ENCODE measurements around the gene PKP1.

The PKP1 gene

DNA sequence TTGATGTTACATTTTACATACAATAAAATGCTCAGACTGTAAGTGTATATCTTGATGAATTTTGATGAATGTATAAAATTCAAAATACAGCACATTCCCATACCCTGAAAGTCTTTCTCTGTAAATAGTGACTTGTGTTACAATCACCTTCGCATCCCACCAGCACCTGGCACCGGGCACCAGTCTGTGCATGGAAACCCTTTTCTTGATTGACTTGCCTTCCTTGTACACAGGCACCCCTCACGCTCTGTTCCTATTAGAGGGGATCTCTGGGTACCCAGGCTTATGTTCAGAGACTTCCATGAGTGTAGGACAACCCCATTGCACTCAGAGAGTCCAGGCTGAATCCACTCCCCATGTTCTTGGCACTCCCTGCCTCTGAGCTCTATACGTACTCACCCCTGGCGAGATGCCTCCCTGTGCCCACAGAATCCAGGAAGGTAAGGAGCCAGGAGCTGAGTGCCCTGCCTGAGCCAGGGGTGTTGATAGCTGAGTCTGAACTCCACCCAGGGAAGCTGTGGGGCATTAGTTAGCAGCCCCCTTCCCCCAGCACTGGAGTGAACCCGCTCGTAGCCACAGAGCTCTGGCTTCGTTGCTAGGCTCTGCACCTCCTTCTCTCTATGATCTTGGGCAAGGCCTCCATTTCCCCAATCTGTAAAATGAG is 22.5 kb upstream of the PKP1 start:
- DNase-seq (ENCODE audit: low spot score) = no peak

DNA sequence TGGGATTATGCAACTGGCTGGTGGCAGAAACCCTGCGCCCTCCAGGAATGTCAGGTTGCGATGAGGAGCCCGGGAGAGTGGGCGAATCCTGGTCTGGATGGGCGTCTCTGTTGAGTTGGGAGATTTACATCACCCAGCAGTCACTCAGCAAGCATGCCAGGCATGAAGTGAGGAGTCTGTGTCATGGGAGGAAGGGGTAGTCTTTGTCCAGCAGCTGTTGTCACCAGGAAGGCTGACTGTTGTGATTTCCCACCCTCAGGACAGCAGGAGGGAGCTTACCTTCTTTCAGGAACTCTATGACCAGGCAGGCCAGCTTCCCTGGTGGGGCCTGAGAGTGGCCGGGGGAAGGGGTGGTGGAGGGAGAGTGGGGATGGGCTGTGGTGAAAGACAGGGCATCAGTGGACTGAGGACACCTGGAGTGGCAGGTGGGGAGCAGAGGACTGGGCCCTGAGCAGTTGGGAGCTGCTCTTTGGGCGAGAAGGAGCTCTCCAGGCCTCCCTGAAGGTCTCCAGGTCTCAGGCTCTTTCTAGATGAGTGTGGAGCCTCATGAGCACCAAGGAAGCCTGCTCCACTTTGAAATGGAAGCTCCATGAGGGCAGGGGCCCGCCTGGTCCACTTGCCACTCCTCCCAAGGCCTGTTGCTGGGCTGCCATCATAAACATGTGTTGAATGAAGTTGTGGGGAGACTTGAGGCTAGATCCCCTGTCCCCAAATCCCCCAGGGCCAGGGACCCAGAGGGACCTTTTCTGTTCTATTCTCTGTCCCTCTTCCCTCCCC is 21.3 kb upstream of the PKP1 start:
- no peak for DNase-seq (ENCODE audit: low spot score)

DNA sequence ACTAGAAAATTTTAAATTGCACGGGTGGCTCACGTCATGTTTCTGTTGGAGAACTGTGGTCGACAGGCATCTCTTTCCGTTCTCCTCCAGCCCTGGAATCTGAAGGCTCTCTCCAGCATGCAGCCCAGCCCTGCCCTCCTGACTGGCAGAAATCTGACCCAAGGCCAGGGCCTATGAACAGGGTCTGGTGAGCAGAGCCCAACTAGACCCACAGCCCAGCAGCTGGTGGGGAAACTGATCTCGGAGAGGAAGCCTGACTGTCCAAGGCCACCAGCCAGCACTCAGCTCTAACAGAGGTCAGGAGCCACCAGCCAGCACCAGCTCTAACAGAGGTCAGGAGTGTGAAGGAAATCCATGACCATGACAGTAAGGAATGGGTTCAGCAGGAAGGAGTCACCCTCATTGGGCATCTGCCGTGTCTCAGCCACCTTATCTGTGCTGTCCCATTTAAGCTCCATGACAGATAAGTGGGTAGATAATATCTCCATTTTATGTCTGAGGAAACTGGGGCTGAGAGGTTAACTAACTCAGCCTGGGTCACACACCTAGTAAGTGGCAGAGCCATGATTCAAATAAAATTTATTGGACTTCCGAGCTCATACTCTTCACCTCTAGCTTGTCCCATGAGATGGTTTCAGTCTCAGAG is 20.2 kb upstream of the PKP1 start:
- no peak for DNase-seq (ENCODE audit: low spot score)

DNA sequence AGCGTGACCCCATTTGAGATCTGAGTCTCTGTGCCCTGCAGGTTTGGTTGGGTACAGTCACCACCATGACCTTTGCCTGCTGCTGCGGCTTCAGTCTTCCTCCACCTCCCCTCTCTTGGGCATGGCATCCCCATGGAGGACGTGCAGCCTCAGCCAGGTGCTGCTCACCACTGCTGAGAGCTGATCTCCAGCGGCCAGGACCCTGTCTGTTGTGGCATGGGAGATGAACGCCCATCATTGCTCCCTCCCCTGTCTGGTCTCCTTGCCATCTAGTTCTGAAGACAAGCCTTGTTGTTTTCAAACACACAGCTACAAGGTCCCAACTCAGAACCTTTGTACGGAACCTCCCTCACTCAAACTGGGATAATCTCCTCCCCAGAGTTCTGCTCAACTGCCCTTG is 19.2 kb upstream of the PKP1 start:
- no peak for DNase-seq (ENCODE audit: low spot score)

DNA sequence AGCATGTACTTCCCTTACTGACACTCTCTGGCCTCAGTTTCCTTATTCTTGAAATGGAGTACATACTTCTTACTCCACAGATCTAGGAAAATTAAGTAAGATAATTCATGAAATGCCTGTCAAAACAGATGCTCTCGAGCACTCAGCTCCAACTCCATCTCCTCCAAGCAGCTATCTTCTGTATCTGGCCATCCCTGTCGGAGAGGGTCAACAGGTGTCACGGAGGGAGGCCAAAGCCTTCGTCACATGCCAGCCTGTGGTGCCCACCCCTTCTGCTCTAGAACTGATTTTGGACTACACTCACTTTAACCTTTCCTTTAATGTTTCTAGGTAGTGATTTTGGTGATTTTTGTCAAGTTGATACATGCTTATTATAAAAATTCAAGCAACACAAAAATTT is 18.8 kb upstream of the PKP1 start:
- DNase-seq (ENCODE audit: low spot score) = no peak

DNA sequence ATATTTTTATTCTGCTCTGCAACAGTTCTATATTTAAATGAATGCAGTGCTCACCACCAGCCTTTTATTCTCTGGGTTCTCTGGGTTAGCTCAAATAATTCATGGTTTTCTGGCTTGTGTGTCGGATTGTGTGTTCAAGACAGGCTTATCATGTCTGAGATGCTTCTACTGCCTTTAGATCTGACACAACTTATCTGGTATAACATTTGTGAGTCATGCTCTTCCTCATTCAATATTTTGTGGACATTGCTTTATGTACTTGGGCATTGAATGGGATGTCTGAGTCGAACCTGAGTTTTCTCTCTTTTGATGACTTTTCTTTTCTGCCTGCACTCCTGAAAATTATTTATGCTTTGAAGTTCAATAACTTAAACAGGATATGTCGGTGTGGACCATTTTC is 17.6 kb upstream of the PKP1 start:
- DNase-seq (ENCODE audit: low spot score) = no peak

DNA sequence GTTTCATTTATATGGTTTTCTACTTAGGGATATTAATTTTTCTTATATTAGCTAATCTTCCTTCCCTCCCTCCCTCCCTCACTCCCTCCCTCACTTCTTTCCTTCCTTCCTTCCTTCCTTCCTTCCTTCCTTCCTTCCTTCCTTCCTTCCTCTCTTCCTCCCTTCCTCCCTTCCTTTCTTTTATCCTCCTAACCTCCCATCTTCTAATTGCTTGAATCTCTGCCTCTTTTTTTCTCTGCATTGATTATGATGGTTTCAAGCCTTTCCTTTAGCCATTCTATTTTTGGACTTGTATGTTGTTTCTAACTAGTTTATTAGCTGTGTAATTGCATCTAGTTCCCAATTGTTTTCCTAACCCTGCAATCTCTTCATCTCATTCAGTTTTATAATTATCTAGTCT is 17.0 kb upstream of the PKP1 start:
- DNase-seq (ENCODE audit: low spot score) = no peak

DNA sequence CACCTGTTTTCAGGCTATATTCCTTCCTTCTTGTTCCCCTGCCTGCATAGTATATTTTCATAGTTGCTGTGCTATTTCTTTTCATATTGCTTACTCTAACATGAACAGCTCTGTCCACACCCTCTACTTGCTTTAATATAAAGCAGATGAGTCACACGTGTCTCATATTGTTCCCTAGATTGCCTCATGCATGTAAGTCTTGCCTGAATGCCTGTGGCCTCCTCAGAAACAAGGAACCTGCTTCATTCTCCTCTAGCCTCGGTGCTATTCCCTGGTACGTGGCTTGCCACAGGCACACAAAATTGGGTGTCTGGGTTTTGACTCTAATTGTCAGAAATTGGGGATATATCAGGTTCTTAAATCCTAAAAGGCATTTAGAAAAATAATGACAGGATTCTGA is 16.5 kb upstream of the PKP1 start:
- DNase-seq (ENCODE audit: low spot score) = no peak

DNA sequence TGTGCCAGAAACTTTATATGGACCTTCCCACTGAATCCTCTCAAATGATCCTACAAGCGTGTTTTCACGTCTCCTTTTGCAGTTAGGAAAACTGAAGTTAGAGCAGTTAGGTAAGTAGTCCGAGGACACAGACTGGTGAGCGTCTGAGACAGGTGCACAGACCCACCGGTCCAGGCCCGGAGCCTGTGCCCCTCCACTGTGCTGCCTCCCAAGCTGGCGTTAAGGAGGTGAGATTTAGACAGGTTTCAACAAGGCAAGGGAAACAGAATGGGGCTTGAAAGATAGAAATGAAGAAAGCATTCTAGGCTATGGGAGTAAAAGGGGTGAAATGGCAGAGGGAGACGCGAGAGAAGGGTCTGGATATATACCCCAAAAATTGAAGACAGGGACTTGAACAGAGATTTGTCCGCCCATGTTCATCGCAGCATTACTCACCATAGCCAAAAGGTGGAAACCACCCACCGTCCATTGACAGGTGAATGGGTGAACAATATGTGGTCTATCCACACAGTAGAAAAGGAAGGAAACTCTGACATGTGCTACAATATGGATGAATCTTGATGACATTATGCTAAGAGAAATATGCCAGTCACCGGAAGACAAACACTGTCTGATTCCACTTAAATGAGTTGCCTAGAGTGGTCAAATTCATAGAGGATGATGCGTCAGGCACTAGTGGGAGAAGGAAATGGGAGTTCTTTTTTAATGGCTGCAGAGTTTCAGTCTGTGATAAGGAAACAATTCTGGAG is 15.7 kb upstream of the PKP1 start:
- no peak for DNase-seq (ENCODE audit: low spot score)

DNA sequence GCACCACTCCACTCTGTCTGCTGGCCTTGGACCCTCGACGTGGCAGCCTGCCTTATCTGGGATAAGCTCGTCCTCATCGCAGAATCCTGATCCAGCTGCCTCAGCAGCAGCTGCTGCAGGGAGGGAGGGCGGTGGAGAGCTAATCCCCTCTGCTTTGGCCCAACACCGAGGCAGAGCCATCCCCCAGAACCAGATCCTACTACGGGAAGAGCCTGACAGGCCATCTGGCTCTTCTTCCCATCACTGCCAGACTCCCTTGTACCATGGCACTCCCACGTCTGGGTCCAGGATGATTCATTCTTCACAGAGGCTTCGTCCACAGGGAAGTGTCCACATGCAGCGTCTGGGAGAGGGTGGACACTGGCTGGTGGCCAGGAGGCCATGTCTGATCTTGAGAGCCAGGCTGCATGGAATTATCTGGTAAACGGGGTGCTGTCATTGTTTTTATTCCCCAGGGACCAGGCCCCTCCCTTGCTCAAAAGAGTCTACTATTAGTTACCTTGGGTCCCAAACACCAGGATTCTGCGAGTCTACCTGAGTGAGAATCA is 14.6 kb upstream of the PKP1 start:
- no peak for DNase-seq (ENCODE audit: low spot score)

DNA sequence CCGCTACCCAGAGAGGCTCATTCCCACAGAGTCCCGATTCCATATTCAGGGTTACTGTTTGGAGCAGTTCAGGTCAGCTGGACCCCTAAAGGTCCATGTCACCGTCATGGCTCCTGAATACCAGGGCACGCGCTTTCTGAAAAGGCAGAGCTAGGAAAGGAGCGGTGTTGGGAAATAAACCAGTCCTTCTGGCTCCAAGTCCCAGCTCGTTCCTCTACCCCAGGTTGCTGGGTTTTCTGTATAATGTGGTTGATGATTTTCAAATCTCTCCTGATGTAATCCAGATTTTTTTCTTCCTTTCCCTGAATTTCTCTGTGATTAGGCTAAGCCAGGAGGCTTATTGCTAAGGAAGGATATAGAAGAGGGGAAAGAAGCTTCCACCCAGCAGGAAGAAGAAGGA is 14.0 kb upstream of the PKP1 start:
- no peak for DNase-seq (ENCODE audit: low spot score)

DNA sequence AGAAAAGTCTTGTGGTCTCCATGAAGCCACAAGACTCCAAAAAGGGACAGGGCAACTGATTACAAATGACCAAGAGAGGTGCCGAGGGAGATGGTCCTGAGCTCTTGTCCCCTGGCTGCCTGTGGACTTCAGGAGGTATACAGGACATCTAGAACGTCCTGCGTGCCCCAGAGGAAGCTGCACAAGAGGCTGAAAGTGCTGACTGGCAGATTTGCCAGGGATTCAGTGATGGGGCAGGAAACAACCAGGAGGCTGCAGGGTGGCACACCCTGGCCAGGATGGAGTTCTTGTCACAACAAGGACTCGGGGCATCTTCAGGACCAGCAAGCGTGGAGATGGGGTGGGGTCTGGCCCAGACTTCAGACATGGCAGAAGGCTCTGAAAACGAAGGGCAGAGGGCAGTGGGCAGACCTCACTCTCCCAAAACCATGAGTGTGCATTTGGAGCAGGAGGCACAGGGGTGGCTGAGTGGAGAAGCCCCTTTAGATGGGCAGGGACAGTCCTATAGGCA is 13.4 kb upstream of the PKP1 start:
- DNase-seq (ENCODE audit: low spot score) = no peak

DNA sequence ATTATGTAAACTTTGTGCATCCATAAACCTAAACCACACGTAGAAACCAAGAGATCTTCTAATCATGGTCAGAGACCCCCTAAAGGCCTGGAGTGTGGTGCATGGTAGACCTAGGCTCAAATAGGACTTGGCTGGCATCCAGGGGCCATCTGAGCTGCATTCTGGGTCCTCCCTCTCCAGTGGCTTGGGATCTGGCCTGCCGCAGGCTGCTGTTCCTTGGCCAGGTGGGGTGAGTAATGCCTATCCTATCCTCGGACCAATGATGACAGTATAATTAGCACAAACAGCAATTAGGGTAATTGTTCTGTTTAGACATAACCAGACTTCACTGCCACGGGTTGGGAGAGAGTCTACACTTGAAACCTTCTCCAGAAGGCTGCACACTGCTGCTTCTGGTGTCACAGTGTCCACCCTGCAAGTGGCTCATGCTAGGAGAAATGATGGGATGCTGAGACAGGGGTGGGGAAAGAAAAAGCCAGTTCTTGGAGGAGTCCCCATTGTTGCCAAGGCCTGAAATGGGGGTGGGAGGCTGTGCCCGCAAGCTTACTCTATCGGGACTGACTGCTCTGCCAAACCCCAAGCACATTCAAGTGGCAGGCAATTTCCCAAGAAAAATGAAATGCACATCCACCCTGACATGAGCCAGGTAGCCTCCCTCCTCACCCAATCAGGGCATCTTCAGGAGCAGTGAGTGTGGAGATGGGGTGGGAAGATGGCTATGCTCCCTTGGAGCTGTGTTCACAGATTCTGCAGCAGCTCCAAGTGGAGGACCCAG is 12.5 kb upstream of the PKP1 start:
- DNase-seq (ENCODE audit: low spot score) = no peak

DNA sequence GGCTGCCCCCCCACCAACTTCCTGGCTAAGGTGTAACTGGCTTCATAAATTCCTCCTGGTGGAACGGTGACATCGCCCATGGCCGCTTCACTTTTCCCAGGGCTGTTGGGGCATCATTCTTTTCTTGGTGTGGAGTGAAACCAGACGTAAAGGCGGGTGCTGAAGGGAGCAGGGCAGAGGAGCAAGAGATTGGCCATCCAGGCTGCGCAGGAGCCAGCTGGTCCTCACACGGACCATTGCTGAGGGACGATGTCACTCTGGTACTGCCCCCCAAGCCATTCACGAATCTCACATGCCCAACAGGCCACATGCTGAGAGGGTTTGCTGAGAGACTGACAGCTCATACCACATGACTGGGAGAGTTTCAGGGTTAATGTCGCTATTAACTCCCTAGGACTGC is 10.5 kb upstream of the PKP1 start:
- DNase-seq (ENCODE audit: low spot score) = no peak

DNA sequence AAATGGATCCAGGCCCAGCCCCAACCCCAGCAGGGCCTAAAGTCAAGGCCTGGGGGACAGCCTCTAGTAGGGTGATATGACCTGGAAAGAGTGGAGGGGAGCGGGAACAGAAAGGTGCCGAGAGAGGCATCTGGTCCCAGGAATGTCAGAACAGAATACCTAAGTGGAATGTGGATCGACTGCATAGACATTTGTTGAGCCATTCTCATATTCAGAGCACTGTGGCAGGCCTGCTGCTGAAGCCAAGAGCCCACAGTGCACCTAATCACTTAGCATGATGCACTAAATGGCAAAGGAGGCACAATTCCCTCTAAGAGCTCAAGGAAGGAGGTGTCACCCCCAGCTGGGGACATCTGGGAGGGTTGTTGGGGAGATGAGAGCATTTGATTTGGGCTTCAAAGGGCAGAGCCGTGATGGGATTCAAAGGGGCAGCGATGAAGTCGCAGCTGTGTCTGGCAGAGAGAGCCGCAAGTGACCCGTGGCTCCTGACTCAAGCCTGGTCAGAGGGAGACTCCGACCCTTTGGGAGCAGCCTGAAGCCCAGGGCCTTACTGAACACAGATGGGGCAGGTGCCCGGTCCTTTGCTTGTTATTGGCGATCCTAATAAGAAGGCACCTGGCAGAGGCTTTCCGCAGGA is 8.6 kb upstream of the PKP1 start:
- no peak for DNase-seq (ENCODE audit: low spot score)

DNA sequence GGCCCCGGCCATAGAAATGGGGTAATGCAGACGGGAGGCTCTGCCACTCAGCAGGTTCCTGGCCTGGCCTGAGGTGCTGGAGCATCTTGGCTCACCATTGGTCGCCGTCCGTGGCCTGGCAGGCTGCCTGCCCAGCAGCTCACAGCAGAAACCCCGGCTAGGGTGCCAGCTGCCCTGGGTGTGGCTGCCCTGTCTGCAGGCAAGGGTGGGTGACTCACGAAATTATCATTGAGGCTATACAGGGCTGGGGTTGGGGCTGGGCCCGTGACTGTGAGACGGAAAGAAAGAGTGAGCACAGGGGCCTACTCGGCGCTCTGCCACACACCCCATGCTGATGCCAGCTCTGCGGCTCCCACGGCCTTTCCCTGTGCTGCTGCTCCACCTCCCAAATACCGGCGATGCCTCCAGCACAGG is 8.0 kb upstream of the PKP1 start:
- no peak for DNase-seq (ENCODE audit: low spot score)

DNA sequence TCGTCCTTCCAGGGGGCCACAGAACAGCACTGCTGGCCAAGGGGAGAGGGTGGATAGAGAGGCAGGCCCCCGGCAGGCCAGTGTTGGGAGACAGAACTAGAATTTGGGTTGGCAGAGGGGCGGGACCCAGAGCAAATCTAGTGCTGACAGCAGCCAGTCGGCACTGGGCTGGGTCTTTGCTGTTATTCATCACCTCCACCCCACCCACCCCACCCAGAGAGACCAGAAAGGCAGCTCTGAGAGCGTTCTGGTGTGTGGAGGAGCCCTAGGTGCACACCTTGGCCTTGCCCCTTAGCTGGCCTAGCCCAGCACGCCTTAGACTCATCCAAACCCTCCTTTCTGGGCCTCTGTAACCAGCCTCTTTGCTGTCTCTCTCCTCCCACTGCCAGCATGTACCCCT is 6.4 kb upstream of the PKP1 start:
- no peak for DNase-seq (ENCODE audit: low spot score)

DNA sequence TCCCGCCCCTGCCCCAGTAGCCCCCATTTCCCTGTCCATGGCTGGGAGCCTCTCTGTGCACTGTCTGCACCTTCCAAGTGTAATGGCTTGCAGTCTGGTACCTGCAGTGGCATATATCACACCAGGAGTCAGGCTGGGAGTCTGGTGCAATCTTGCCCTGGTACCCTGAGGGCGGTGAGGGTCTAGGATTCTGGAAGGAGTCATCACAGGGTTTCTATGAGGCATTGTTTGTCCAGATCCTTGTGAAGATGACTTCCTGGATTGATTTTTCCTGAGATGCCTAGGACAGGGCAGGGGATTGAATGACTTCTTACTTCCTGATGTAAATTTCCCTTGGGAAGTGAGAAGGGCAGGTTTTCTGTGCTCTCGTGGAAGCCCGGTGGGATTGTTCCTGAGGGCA is 5.9 kb upstream of the PKP1 start:
- DNase-seq (ENCODE audit: low spot score) = no peak

DNA sequence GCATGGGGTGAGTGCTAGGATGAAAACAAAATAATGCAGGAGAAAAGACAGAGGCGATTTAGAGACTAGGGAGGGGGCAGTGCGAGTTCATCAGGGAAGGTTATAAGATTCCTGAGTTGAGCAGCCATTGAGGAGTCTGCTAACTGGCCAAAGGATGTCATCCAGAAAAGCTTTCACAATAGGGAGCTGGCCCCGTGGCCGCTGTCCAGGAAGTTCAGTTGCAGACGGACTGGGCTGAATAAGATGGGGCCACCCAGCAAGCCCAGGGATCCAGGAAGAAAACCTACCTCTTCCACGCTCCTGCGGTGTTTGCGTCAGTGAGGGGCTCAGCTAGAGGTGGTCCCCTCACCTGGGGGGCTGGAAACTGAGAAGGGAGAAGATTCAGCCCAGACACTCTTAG is 4.0 kb upstream of the PKP1 start:
- DNase-seq (ENCODE audit: low spot score) = no peak

DNA sequence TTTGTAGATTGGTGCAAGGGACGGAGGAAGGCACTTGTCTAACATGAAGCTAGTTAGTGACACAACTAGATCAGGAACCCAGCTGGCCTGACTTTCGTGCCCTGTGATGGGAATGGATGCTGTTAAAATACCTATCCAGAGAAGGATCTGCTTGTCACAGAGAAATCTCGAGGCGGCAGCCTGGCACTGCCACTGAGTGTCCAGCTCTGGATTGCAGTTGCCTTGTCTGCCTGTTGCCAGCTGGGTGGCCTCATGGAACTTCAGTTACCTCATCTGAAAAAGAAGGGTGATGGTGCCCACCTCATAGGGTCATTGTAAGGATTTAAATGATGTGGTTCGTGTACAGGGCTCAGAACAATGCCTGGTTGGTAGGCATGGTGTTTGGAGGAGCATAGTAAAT is 2.4 kb upstream of the PKP1 start:
- DNase-seq (ENCODE audit: low spot score) = no peak

DNA sequence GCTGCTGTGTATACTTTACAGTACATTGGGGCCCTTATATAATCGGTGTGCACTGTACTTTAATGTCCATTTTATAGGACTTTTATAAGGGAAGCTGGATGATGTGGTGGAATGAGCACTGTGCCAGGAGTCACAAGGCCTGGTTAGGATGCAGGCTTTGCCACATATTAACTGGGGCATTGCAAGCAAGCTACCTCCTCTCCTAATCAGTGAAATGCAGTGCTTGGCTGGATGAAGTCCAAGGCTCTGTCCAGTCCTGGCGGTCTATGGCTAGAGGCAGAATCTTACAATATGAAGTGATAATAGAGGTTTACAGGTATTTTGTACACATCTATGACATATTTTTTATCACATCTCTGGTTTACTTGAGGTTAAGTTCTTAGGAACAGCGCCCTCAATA is 1.7 kb upstream of the PKP1 start:
- no peak for DNase-seq (ENCODE audit: low spot score)

Measured in globus pallidus (tissue), 1 donor.